Astrocyte of the hippocampus (primary cell): ENCODE measurements around the gene KCNT2.
A peak's percentile ranks its signal among the peaks of the same experiment; 100 is the strongest.

Source experiments
- DNase-seq: peaks from one replicate; pipeline ENCODE4 v3.0.0; 2011; ENCODE audit warnings: low read depth, low spot score

The KCNT2 gene

DNA sequence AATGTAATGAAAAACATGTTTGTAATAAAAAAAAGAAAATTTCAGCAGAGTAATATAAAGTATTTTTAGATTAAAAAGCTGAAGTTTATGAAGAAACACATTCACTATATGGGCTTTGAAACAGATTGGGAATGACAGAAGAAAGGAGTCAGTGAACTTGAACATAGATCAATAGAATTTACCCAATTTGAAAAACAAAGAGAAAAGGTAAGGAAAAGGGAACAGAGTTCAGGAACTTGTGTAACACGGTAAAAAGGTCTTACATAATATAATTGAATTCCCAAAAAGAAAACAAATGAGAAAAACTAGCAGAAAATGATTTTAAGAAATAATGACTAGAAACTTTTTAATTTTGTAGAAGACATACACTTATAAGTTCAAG, 206.8 kb downstream of the KCNT2 start:
- DNase-seq = no peak

DNA sequence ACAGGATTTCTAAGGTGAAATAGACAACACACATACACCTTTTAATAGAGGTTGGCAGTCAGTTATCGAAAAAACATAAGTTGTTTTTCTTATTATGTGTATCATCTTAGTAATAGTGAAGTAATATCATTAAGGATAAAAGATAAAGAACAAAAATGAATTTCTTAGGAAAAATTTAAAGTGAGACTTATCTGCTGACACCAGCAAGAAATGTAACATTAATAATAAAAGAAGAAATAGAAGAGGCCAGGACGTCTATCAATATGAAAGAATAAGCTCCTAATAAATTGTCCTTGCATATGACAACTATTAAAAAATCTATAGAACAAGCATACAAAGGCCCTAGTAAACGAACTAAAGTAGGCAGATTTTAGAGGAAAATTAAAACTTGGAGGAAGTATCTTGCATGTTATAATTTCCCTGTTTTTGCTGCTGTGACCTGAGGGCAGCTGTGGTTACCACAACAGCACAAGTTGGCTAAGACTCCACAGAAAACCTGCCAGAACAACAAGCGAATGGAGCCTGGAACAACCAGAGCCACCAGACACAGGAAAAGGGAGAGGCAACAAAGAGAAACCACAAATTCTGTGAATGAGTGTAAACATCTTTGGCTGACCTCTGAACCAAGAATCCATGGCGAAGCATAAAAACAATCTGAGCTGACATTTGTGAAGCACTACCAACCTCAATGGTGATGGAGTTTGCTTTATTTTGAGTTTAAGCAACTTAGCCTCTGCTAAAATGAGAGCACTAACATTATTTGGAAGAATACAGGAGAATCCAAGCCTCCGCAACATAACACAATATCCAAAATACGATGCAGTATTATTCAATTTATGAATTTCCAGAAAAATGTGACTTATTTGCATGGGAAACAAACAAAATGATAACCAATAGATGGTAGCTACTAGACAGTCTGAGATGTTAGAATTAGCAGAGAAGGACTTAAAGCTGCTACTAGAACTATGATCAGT, 207.5 kb downstream of the KCNT2 start:
- peak; percentile 90 for DNase-seq

DNA sequence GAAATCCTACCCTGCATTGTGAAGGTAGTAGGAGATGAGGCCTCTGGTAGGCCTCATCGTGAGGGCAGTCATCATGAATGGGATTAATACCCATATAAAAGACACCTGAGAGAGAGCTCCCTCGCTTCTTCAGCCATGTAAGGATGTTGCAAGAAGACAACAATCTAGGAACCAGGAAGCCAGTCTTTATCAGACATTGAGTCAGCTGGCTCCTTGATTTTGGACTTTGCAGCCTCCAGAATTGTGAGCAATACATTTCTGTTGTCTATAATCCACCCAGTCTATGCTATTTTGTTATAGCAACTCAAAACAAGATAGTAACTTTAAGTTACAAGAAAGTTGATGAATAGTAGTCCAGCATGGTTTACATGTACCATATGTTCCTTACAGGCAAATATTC, 208.5 kb downstream of the KCNT2 start:
- DNase-seq = no peak

DNA sequence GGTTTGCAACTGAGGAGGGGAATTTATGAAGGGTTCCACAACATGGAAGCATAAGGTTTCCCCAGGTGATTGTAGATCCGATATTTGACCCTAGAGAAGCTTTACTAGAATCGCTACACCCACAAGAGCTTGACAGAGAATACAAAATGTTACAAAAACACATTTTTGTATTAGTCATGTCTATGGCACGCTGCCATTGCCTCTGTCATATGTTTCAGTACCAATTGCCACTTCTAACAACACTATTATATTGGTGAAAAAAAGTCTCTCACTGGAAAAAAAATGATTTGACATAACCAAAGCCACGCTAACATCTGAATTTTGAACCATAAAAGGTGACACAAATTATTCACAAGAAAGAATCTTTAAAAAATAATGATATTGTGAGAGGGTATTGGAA, 214.5 kb downstream of the KCNT2 start:
- peak; percentile 80 for DNase-seq

GRCh38 chr1:196393282-196393681, 215.0 kb downstream of the KCNT2 start:
- DNase-seq = no peak

DNA sequence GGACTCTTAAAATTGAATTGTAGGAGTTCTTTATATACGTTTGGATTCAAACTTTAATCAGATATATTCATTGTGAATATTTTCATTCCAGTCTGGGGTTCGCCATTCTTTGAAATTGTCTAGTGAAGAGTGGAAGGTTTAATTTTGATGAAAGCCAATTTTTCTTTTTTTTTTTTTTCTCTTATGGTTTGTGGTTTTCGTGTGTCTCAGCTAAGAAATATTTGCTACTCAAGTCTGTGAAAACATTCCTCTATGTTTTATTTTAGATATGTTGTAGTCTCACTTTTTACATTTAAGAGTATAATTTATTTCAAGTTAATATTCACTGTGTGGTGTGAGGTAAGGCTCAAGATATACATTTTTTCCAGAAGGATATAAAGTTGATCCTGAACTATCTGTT, 220.5 kb downstream of the KCNT2 start:
- peak; percentile 37 for DNase-seq

DNA sequence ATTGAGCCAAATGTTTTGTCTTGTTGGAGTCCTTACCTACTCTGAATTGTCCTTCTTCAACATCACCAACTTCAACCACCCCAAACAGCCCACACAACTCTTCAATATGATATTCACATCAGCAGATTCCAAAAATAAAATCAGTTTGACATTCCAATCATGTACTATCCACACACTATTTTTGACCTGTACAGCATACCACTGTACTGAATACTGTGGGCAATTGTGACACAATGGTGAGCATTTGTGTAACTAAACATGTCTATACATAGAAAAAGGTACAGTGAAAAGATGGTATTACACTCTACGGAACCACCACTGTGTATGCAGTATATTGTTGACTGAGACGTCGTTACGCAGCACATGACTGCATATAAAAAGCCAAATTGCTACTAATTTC, 223.1 kb downstream of the KCNT2 start:
- DNase-seq = no peak

DNA sequence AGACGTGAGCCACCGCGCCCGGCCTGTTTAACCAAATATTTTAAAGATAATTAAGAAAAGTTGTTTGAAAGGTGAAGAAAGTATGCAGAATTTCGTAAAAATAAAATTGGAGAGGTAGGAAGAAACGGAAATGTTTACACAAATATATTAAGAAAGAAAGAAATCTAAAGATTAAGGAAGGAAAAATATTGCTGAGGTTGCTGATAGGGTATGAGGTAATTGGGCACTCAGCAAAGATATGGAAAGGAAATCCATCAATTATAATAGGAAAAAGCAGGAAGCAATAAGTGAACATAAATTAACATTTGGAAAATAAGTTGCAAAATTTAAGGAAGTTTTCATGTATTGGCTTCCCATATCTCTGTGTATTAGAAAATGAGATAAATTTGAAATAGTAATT, 225.9 kb downstream of the KCNT2 start:
- no peak for DNase-seq

DNA sequence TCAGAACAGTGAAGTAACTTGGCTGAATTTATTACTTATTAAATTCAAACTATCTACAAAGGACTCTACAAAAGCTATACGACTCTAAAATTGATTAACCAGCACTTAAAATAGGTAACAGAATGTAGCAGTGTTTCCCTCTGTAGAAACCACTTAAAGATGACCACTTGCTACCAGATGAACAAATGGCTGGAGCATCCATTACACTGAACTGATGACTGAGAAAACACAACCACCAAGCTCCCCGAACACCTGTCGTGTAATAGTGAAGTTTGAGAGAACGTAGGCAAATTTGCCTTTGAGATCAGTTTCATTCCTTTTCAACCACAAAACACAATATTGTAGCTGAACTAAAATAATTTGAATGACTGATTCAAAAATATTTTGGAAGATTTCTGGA, 226.7 kb downstream of the KCNT2 start:
- no peak for DNase-seq

- DNase-seq = peak; percentile 24
Measured at GRCh38 chr1:196380316-196380715, 227.9 kb downstream of the KCNT2 start.

DNA sequence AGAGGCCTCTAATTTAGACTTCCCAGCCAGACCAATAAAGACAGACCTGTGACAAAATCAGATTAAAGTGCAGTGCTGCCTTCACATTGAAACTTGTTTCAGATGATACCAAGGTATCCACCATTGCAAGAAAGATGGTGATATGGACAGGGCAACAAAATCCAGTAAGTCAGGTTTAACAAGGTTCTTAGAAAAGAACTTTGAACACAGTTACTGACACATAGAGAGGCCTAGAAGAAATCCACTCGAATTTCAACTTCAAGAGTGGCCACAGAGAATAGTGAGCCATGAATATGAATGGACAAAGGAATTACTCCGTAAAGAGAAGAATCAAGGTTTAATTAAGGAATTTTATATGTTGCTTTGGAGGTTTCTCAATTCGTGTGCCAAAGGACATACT, 230.4 kb downstream of the KCNT2 start:
- no peak for DNase-seq

DNA sequence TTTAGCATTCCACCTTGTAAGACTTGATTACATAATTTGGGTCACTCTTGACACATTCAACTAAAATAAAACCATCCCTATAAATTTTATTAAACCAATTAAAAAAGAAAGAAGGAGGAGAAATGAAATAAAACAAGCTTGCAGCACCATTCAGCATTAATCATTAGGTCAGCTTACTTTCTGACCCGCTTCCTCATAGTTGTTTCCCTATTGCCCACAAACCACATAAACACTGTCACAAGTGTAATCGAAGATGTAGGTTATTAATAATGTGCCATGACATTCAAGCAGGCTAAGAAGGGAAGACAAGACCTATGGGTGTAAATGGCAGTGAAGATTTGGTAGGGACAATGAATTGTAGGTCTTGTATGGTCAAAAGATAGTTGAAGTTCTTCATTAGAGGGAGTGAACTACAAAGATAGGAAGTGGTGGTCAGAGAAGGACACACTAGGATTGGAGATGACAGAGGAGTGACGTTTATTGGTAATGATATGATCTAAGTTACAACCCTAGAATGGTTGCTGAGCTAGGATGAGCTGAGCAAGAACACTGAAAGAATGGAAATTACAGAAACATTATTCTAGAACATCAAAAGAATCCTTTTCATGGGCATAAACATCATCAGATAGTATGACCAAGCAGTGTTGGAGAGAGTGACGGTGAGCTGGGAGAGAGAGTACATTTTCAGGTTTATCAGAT, 231.5 kb downstream of the KCNT2 start:
- no peak for DNase-seq

DNA sequence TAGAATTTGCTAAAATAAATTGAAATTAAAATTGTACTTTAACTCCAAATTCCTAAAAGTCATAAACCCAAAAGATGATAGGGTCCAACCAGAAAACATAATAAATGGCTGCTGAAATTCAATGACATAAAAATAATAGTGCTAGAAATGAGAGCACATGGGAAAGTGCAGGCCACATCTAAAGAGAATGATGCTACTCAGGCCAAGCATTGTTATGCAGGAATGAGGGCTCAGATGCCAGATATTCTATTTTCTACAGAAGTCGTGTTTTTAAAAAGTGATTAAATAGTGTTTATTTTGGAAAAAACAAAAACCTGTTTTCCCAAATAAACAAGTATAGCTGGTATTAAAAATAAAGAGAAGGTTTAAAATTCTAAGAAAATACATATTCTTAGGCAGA, 234.4 kb downstream of the KCNT2 start:
- no peak for DNase-seq

DNA sequence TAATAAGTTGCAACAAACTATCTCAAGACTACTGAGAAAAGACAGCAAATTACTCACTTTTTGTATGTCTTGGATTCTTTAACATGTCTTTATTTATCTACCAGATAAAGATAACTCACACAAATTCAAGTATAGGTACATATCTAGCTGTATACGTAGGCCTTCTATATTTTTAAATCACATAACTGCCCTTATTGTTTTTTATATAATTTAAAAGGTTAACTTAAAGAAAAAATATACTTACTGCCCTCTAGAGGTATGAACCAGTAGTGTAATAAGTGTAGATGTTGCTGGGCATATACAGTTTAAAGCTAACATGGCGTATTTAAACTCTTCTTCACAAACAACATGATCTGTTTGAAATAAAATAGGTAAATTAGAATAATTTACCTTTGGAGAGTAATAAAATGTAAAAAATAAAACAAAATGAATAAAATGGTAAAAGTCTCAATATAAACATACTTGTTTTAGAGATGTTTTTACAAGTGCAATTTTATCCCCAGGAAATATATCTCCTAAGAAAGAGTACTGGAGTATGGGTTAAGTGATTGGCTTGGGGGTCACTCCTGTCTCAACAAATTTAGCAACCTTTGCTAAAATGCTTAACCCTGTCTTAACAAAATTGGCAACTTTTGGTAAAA, 235.2 kb downstream of the KCNT2 start:
- DNase-seq = peak; percentile 22

DNA sequence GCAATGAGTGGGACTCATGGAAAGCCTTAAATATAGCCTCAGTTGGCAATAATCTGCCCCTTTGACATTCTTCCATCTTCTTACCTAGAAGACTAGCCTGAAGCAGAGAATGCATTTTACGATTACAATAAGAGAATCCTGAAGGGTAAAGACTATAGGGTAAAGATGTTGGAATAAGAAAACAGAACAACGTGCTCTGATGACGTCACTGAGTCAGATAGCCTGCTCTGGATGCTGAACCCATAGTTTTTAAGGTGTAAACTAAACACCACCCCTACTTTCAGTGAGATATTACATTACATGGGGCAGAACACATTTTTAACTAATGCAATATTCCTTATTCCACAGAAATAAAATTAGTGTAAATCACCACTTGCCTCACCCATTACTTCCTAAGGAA, 240.4 kb downstream of the KCNT2 start:
- DNase-seq = no peak

- DNase-seq = no peak
Measured at GRCh38 chr1:196366817-196367495, 241.3 kb downstream of the KCNT2 start.

- DNase-seq = no peak
Measured at GRCh38 chr1:196361112-196361714, 247.0 kb downstream of the KCNT2 start.

- no peak for DNase-seq
Measured at GRCh38 chr1:196357913-196358312, 250.3 kb downstream of the KCNT2 start.

DNA sequence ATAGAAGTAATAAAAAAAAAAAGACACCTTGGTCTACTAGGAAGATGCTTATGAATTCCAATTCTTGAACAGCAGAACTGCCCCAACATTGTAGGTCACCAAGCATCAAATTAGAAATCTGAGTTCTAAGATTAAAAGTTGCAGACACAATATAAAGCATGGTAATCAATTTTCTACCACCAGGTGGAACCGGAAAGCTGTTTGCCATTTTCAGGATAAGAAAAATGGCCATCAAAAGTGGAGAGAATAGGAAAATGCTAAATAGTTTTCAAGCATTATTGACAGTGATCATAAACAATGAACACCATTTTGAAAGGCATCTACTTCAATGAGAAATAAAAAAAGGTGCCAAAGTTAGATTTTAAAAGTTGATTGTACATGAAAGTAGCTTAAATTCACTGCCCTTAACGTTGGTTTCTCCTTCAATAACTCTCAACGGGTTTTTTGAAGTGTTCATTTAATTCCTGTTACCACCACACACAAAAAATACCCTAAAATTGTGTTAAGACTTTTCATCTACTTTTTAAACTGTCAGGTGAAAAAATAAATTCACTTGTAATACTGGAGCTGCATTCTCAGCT, 252.9 kb downstream of the KCNT2 start:
- DNase-seq = peak; percentile 58

GRCh38 chr1:196344453-196344852, 263.8 kb downstream of the KCNT2 start:
- DNase-seq = no peak

- no peak for DNase-seq
Measured at GRCh38 chr1:196324345-196324744, 283.9 kb downstream of the KCNT2 start.
